Stimulated activated memory B cell treated with anti-CD40 and anti-IgM and Interleukin-4, amounts not matched to agents 10 μg/mL and 1 μg/mL and 100 μg/mL, for 72 hours (primary cell): ENCODE measurements around the gene BUB1.
A peak's percentile ranks its signal among the peaks of the same experiment; 100 is the strongest.
"Not testable (repeated sequence)": the region's sequence is repeated elsewhere in the genome, so short reads cannot be mapped to it uniquely, and the experiment has no call there.

Source experiments
- ATAC-seq: fragments of 150-1000 bp; cut with Tn5 transposase; 2 replicates; pipeline ENCODE4 v1.10.0; 2021
- H3K27ac Mint-ChIP-seq: one replicate; pipeline ENCODE4 v1.8.0; 2022; ENCODE audit warnings: mild to moderate bottlenecking, mixed read lengths
- H3K27me3 Mint-ChIP-seq: one replicate; pipeline ENCODE4 v1.8.0; 2022; ENCODE audit warnings: mixed read lengths
- H3K36me3 Mint-ChIP-seq: one replicate; pipeline ENCODE4 v1.8.0; 2022; ENCODE audit warnings: mixed read lengths
- H3K4me1 Mint-ChIP-seq: one replicate; pipeline ENCODE4 v1.8.0; 2022; ENCODE audit warnings: mixed read lengths
- H3K4me3 Mint-ChIP-seq: one replicate; pipeline ENCODE4 v1.8.0; 2022; ENCODE audit warnings: mild to moderate bottlenecking, moderate library complexity, mixed read lengths
- H3K9me3 Mint-ChIP-seq: one replicate; pipeline ENCODE4 v1.8.0; 2022; ENCODE audit warnings: mixed read lengths

The BUB1 gene

GRCh38 chr2:110608788-110609502 is 68.9 kb downstream of the BUB1 start:
- not testable (repeated sequence) for H3K27ac Mint-ChIP-seq, ATAC-seq, H3K4me3 Mint-ChIP-seq, H3K9me3 Mint-ChIP-seq, H3K36me3 Mint-ChIP-seq, H3K27me3 Mint-ChIP-seq, H3K4me1 Mint-ChIP-seq

DNA sequence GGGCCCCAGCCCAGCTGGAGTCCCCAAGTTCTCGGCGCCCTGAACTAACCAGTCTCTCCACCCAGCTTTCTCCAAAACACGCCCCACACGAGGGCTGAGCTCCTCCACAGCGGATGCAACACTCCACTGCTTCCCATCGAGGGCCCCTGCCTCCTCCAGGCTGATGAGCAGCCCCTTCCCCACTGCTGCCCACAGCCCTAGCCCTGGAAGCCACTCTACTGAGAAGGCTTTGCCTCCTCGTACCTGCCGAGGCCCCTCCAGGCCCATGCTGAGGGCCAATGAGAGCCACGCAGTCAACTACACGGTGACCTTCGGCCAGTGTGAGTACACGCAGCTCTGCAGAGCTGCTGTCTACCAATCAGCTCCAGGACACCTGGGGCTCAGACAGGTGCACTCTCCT is 72.8 kb downstream of the BUB1 start:
- H3K36me3 Mint-ChIP-seq, H3K4me3 Mint-ChIP-seq, H3K27me3 Mint-ChIP-seq, H3K4me1 Mint-ChIP-seq, H3K9me3 Mint-ChIP-seq, H3K27ac Mint-ChIP-seq: not testable (repeated sequence)
- ATAC-seq, result peak; percentile 18

DNA sequence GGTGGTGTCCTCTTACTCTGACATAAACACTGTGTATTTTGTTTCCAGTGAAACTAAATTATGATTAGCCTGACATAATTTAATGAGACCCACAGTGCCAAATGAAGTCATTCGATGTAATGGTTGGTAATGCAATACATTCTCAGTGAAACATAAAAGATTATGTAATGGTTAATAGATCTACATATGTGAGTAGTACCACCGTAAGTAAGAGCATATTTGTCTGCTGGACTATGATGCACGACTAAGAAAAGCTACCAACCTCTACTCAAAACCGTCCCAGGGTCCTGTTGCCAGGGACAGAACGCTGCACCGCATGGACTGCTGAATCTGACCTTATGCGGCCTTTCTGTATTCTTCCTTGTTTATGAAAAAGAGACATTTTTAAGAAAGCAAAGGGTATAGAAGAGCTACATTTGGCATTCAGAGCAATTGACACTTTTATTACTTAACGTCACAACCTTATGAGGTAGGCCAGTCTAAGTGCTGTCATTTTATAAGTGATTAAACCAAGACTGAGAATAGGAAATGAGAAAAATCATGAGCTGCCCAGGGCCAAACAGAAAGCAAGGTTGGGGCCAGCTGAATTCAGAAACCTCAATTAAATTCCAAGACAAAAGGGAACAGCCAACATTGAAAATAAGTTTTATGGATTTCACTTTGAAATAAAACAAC is 73.8 kb downstream of the BUB1 start:
- not testable (repeated sequence) for H3K4me3 Mint-ChIP-seq, H3K4me1 Mint-ChIP-seq, H3K9me3 Mint-ChIP-seq, ATAC-seq, H3K36me3 Mint-ChIP-seq, H3K27me3 Mint-ChIP-seq, H3K27ac Mint-ChIP-seq

DNA sequence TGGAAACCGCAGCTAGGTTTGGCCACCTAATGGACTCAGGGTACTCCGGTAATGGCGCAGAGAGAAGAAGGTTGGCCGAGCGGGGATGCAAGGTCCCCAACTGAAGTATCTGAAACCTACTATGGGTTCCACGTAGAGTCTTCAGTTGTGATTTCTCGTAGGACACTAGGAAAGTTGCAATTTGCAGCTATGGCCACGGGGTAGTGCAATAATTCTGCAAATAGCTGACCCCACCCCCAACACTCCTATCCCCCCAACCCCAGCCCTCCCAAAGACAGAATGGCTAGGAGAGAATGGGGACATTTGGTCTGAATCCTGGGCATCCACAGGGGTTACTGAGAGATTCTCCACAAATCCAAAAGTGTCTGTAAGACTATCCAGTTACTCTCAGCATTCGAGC is 75.7 kb downstream of the BUB1 start:
- not testable (repeated sequence) for H3K27me3 Mint-ChIP-seq, H3K27ac Mint-ChIP-seq, H3K4me3 Mint-ChIP-seq, H3K9me3 Mint-ChIP-seq, ATAC-seq, H3K4me1 Mint-ChIP-seq, H3K36me3 Mint-ChIP-seq

GRCh38 chr2:110591973-110592372 is 85.9 kb downstream of the BUB1 start:
- not testable (repeated sequence) for H3K27me3 Mint-ChIP-seq, H3K4me3 Mint-ChIP-seq, H3K9me3 Mint-ChIP-seq, H3K4me1 Mint-ChIP-seq, ATAC-seq, H3K36me3 Mint-ChIP-seq, H3K27ac Mint-ChIP-seq

GRCh38 chr2:110589677-110590330 is 88.1 kb downstream of the BUB1 start:
- H3K27ac Mint-ChIP-seq, H3K27me3 Mint-ChIP-seq, ATAC-seq, H3K36me3 Mint-ChIP-seq, H3K9me3 Mint-ChIP-seq, H3K4me3 Mint-ChIP-seq, H3K4me1 Mint-ChIP-seq: not testable (repeated sequence)

DNA sequence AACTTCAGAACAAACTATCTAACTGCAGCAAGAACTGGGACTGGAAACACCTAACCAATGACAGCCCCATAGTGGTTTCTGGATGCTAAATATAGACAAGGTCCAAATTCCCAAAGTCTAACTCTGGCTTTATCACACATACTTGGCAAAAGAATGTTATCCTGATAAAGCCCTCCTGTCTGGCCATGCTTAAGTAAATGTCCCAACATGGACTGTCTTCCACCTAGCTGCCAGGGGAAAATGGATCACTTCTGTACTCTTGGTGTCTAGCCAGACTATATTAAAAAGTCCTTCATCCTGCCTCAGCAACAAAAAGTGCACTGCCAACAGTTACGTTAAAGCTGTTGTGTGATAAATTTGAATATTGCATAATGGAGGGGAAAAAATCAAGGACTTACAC is 89.3 kb downstream of the BUB1 start:
- H3K36me3 Mint-ChIP-seq, H3K9me3 Mint-ChIP-seq, H3K4me1 Mint-ChIP-seq, H3K27me3 Mint-ChIP-seq, H3K4me3 Mint-ChIP-seq, H3K27ac Mint-ChIP-seq, ATAC-seq: not testable (repeated sequence)
